ENCODE data around the gene ABL1.

The ABL1 gene

DNA sequence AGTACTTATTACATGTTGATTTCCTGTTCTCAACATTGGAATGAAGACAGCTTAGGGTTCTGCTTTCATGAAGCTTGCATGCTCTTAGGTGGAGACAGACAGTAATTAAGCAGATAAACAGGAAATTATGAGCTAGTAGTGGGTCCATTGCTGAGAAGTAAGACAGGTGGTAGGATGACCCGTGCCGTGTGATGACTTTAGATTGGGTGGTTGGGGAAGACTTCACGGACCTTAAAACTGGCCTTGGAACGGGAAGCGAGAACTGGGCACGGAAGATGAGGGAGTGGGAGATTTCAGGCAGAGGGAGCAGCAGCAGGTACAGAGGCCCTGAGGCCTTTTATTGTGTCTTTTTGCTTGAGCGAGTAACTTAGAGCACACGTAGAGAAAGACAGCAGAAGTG lies 27.2 kb downstream of the ABL1 start (continued):
- TF ChIP-seq ZNF792 (tag by site-specific recombination; IDR thresholded peaks at IDR 0.05) (no peak), SP3 (tag by site-specific recombination; IDR thresholded peaks at IDR 0.05) (no peak)

DNA sequence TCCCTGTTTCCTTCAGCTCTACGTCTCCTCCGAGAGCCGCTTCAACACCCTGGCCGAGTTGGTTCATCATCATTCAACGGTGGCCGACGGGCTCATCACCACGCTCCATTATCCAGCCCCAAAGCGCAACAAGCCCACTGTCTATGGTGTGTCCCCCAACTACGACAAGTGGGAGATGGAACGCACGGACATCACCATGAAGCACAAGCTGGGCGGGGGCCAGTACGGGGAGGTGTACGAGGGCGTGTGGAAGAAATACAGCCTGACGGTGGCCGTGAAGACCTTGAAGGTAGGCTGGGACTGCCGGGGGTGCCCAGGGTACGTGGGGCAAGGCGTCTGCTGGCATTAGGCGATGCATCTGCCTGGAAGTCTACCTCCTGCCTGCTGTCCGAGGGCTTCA lies 27.7 kb downstream of the ABL1 start:
- ChIA-PET CTCF (interaction anchor here (0.6 to 13.9 kb wide), 16 partner anchors 8 to 402 kb away, joined by 3 to 400 read pairs (median 8); no protein-coding TSS in a partner anchor), POLR2A (interaction anchor here (2.0 kb wide), 1 partner anchor 153 kb away, joined by 5 read pairs; no protein-coding TSS in a partner anchor)
- Histone ChIP-seq H3K9me3 (ENCODE audit: control insufficient read depth, insufficient read depth, low read depth, low read length) (no peaks in the 10 kb centered on the region), H3K4me1 (ENCODE audit: control insufficient read depth, insufficient read depth, low read length) (no peaks in the 10 kb centered on the region), H3K27ac (ENCODE audit: extremely low read depth, low read depth, low read length) (no peak overlapping the region), H3K4me3 (ENCODE audit: low read depth, low read length) (no peak overlapping the region), H3K36me3 (ENCODE audit: control insufficient read depth in 2 of 2, insufficient read depth in 1 of 2, low read length in 2 of 2) (peaks cover 0 to 74% of the 10 kb centered on the region in 2 experiments; a peak in 1 of 3 replicates)
- TF ChIP-seq, protein P1, sequence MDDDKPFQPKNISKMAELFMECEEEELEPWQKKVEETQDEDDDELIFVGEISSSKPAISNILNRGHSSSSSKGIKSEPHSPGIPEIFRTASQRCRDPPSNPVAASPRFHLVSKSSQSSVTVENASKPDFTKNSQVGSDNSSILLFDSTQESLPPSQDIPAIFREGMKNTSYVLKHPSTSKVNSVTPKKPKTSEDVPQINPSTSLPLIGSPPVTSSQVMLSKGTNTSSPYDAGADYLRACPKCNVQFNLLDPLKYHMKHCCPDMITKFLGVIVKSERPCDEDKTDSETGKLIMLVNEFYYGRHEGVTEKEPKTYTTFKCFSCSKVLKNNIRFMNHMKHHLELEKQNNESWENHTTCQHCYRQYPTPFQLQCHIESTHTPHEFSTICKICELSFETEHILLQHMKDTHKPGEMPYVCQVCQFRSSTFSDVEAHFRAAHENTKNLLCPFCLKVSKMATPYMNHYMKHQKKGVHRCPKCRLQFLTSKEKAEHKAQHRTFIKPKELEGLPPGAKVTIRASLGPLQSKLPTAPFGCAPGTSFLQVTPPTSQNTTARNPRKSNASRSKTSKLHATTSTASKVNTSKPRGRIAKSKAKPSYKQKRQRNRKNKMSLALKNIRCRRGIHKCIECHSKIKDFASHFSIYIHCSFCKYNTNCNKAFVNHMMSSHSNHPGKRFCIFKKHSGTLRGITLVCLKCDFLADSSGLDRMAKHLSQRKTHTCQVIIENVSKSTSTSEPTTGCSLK (tag by site-specific recombination; IDR thresholded peaks at IDR 0.05) = no peak
- TF ChIP-seq, protein P2, sequence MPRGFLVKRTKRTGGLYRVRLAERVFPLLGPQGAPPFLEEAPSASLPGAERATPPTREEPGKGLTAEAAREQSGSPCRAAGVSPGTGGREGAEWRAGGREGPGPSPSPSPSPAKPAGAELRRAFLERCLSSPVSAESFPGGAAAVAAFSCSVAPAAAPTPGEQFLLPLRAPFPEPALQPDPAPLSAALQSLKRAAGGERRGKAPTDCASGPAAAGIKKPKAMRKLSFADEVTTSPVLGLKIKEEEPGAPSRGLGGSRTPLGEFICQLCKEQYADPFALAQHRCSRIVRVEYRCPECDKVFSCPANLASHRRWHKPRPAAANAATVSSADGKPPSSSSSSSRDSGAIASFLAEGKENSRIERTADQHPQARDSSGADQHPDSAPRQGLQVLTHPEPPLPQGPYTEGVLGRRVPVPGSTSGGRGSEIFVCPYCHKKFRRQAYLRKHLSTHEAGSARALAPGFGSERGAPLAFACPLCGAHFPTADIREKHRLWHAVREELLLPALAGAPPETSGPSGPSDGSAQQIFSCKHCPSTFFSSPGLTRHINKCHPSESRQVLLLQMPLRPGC (tag by site-specific recombination; IDR thresholded peaks at IDR 0.05) = no peak
- no peak for TF ChIP-seq ZNF624 (tag by site-specific recombination; IDR thresholded peaks at IDR 0.05)
- TF ChIP-seq BCL11B (tag by site-specific recombination; IDR thresholded peaks at IDR 0.05; ENCODE audit: low read depth) = no peak
- TF ChIP-seq ZNF792 (tag by site-specific recombination; IDR thresholded peaks at IDR 0.05) = no peak
- TF ChIP-seq ZNF843 (tag by site-specific recombination; IDR thresholded peaks at IDR 0.05) = no peak
- TF ChIP-seq YY1 (tag by site-specific recombination; IDR thresholded peaks at IDR 0.05) = no peak
- TF ChIP-seq ZIC2 (tag by site-specific recombination; IDR thresholded peaks at IDR 0.05) = no peak
- TF ChIP-seq, protein P3, sequence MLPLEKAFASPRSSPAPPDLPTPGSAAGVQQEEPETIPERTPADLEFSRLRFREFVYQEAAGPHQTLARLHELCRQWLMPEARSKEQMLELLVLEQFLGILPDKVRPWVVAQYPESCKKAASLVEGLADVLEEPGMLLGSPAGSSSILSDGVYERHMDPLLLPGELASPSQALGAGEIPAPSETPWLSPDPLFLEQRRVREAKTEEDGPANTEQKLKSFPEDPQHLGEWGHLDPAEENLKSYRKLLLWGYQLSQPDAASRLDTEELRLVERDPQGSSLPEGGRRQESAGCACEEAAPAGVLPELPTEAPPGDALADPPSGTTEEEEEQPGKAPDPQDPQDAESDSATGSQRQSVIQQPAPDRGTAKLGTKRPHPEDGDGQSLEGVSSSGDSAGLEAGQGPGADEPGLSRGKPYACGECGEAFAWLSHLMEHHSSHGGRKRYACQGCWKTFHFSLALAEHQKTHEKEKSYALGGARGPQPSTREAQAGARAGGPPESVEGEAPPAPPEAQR (tag by site-specific recombination; IDR thresholded peaks at IDR 0.05) = no peak
- no peak for TF ChIP-seq ZNF426 (tag by site-specific recombination; IDR thresholded peaks at IDR 0.05)
- TF ChIP-seq, protein P4, sequence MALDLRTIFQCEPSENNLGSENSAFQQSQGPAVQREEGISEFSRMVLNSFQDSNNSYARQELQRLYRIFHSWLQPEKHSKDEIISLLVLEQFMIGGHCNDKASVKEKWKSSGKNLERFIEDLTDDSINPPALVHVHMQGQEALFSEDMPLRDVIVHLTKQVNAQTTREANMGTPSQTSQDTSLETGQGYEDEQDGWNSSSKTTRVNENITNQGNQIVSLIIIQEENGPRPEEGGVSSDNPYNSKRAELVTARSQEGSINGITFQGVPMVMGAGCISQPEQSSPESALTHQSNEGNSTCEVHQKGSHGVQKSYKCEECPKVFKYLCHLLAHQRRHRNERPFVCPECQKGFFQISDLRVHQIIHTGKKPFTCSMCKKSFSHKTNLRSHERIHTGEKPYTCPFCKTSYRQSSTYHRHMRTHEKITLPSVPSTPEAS (tag by site-specific recombination; IDR thresholded peaks at IDR 0.05) = no peak
- TF ChIP-seq HOXD13 (CRISPR knock-in tag; IDR thresholded peaks at IDR 0.05; ENCODE audit: borderline replicate concordance) = no peak
- no peak for TF ChIP-seq ZBTB8A (tag by site-specific recombination; IDR thresholded peaks at IDR 0.05)
- TF ChIP-seq ZNF214 (tag by site-specific recombination; IDR thresholded peaks at IDR 0.05; ENCODE audit: borderline replicate concordance) = no peak
- no peak for TF ChIP-seq ZNF707 (tag by site-specific recombination; IDR thresholded peaks at IDR 0.05)
- TF ChIP-seq, protein P5, sequence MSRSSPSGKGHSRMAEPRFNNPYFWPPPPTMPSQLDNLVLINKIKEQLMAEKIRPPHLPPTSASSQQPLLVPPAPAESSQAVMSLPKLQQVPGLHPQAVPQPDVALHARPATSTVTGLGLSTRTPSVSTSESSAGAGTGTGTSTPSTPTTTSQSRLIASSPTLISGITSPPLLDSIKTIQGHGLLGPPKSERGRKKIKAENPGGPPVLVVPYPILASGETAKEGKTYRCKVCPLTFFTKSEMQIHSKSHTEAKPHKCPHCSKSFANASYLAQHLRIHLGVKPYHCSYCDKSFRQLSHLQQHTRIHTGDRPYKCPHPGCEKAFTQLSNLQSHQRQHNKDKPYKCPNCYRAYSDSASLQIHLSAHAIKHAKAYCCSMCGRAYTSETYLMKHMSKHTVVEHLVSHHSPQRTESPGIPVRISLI (tag by site-specific recombination; IDR thresholded peaks at IDR 0.05) = no peak
- TF ChIP-seq, protein P6, sequence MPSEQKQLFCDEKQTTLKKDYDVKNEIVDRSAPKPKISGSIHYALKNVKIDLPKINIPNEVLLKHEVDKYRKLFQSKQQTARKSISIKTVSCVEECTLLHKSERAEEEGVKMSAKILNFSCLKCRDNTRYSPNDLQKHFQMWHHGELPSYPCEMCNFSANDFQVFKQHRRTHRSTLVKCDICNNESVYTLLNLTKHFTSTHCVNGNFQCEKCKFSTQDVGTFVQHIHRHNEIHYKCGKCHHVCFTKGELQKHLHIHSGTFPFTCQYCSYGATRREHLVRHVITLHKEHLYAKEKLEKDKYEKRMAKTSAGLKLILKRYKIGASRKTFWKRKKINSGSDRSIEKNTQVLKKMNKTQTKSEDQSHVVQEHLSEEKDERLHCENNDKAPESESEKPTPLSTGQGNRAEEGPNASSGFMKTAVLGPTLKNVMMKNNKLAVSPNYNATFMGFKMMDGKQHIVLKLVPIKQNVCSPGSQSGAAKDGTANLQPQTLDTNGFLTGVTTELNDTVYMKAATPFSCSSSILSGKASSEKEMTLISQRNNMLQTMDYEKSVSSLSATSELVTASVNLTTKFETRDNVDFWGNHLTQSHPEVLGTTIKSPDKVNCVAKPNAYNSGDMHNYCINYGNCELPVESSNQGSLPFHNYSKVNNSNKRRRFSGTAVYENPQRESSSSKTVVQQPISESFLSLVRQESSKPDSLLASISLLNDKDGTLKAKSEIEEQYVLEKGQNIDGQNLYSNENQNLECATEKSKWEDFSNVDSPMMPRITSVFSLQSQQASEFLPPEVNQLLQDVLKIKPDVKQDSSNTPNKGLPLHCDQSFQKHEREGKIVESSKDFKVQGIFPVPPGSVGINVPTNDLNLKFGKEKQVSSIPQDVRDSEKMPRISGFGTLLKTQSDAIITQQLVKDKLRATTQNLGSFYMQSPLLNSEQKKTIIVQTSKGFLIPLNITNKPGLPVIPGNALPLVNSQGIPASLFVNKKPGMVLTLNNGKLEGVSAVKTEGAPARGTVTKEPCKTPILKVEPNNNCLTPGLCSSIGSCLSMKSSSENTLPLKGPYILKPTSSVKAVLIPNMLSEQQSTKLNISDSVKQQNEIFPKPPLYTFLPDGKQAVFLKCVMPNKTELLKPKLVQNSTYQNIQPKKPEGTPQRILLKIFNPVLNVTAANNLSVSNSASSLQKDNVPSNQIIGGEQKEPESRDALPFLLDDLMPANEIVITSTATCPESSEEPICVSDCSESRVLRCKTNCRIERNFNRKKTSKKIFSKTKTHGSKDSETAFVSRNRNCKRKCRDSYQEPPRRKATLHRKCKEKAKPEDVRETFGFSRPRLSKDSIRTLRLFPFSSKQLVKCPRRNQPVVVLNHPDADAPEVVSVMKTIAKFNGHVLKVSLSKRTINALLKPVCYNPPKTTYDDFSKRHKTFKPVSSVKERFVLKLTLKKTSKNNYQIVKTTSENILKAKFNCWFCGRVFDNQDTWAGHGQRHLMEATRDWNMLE (tag by site-specific recombination; conservative IDR thresholded peaks at IDR 0.05; ENCODE audit: low read depth) = no peak

Data from HEK293 (cell line).